Aorta (tissue), 5 donors: ENCODE data around the gene NECTIN4. TPM values are rescaled to one million over a fixed set of nuclear protein-coding genes. Genes with fewer than 3 reads are reported as not detected.
"Not testable (repeated sequence)": the region's sequence is repeated elsewhere in the genome, so short reads cannot be mapped to it uniquely, and the experiment has no call there.

Source experiments
- ATAC-seq: fragments of 200-7000 bp; cut with Tn5 transposase; one replicate; pipeline ENCODE4 v1.9.1; 2022; ENCODE audit warnings: moderate library complexity; ENCODE audit not compliant: low FRiP score
- DNase-seq, 2 donors: peaks; one replicate each; pipeline ENCODE4 v3.0.0-alpha.2; 2020
- H3K27ac ChIP-seq, 2 donors: one replicate each; pipeline ENCODE4 v1.5.1; 2013; ENCODE audit warnings: low read length in 2 of 2, mild to moderate bottlenecking in 2 of 2, moderate library complexity in 2 of 2, control low read depth in 1 of 2, inconsistent platforms in 1 of 2, low read depth in 1 of 2
- H3K27me3 ChIP-seq, 2 donors: one replicate each; pipeline ENCODE4 v1.6.1; 2013; ENCODE audit warnings: control low read depth in 1 of 2, low read length in 1 of 2, mild to moderate bottlenecking in 1 of 2, moderate library complexity in 1 of 2; ENCODE audit not compliant: insufficient read depth in 2 of 2, control insufficient read depth in 1 of 2
- H3K36me3 ChIP-seq, 2 donors: one replicate each; pipeline ENCODE4 v1.6.1; 2013; ENCODE audit warnings: control low read depth in 1 of 2, low read length in 1 of 2, mild to moderate bottlenecking in 1 of 2; ENCODE audit not compliant: insufficient read depth in 2 of 2, control insufficient read depth in 1 of 2
- H3K4me1 ChIP-seq, 2 donors: one replicate each; pipeline ENCODE4 v1.6.1; 2013; ENCODE audit warnings: low read length in 2 of 2, control low read depth in 1 of 2, mild to moderate bottlenecking in 1 of 2, moderate library complexity in 1 of 2; ENCODE audit not compliant: insufficient read depth in 2 of 2, control insufficient read depth in 1 of 2
- H3K4me3 ChIP-seq, 2 donors: one replicate each; pipeline ENCODE4 v1.5.1; 2013; ENCODE audit warnings: low read length in 2 of 2, control low read depth in 1 of 2, mild to moderate bottlenecking in 1 of 2
- H3K9me3 ChIP-seq: one replicate; pipeline ENCODE4 v1.6.1; 2013; ENCODE audit warnings: mild to moderate bottlenecking, low read length; ENCODE audit not compliant: control insufficient read depth
- WGBS, 2 donors: extraction: QIAGEN DNeasy Blood & Tissue Kit; methylation state at CpG; one replicate each; pipeline ENCODE4 v1.1.7; 2013; 5-methylcytosine and 5-hydroxymethylcytosine counted together
- intact Hi-C, 2 donors: fragments of 100-400 bp; cut with DNase I; formaldehyde crosslinking; loops; one replicate each; pipeline versions ENCODE4 v1.14.2 to v1.15.0; 2022
- polyA plus RNA-seq, 2 donors: library from polyadenylated mRNA; stranded (reverse); fragments of 200-250 nt; gene quantifications; one replicate each; pipeline ENCODE4 v1.2.3, GENCODE V29; 2013
- total RNA-seq, 2 donors: library from RNA; stranded (reverse); fragmentation: NEBNext Ultra II Directional; extraction: Animal tissue kit (Norgen Biotek cat#: 25700); gene quantifications; one replicate each; pipeline ENCODE4 v1.2.1, GENCODE V29; 2021
- donor health status: healthy with polysubstance abuse.
- donor health status: Bipolar disorder and iron deficiency.
- donor health status: DM: no; HTN: no; CAD: no.
- donor health status: DM: no; HTN: no; CAD: no.
- donor health status: DM: yes; HTN: yes; CAD: no.

Gene NECTIN4
- total and polyA plus RNA-seq, 4 donors, result 0.24 to 0.26 TPM; not detected in 2

GRCh38 chr1:161063936-161064335 is 25.4 kb downstream of the NECTIN4 start:
- H3K9me3 ChIP-seq, DNase-seq, H3K4me1 ChIP-seq, H3K36me3 ChIP-seq, H3K4me3 ChIP-seq, ATAC-seq, H3K27ac ChIP-seq, H3K27me3 ChIP-seq, intact Hi-C loops: not testable (repeated sequence)
- WGBS, 2 donors, result 54 to 56% methylated on average over 6 of the region's 6 CpGs

GRCh38 chr1:161061419-161061818 is 27.9 kb downstream of the NECTIN4 start:
- ATAC-seq (no peak), DNase-seq (no peak)
- 88 to 94% methylated on average over 4 of the region's 4 CpGs for WGBS, 2 donors
- intact Hi-C loops, result no loop called here
- no peaks in the 10 kb centered on the region for H3K36me3 ChIP-seq
- H3K27me3 ChIP-seq, result no peaks in the 10 kb centered on the region
- H3K4me1 ChIP-seq, result no peaks in the 10 kb centered on the region
- H3K27ac ChIP-seq, result no peak overlapping the region
- H3K4me3 ChIP-seq, result no peak overlapping the region
- H3K9me3 ChIP-seq, result no peaks in the 10 kb centered on the region

- H3K4me3 ChIP-seq, result no peak overlapping the region
- intact Hi-C loops, result no loop called here
- 73 to 77% methylated on average over 6 of the region's 6 CpGs for WGBS, 2 donors
- no peaks in the 10 kb centered on the region for H3K4me1 ChIP-seq
- H3K36me3 ChIP-seq, result no peaks in the 10 kb centered on the region
- no peak for ATAC-seq
- no peak overlapping the region for H3K27ac ChIP-seq
- no peaks in the 10 kb centered on the region for H3K9me3 ChIP-seq
- DNase-seq, result peak in 1 of 2 donors; percentile 3
- H3K27me3 ChIP-seq, result no peaks in the 10 kb centered on the region
These were observed 30.1 kb downstream of the NECTIN4 start for GRCh38 chr1:161059293-161059692.

- 73 to 83% methylated on average over 7 of the region's 7 CpGs for WGBS, 2 donors
- Histone ChIP-seq H3K27ac (no peak overlapping the region), H3K4me1 (no peaks in the 10 kb centered on the region), H3K4me3 (no peak overlapping the region), H3K27me3 (no peaks in the 10 kb centered on the region), H3K9me3 (no peaks in the 10 kb centered on the region), H3K36me3 (no peaks in the 10 kb centered on the region)
- intact Hi-C loops, result no loop called here
- peak in 1 of 2 donors; percentile 17 for DNase-seq
- no peak for ATAC-seq
These were observed 34.6 kb downstream of the NECTIN4 start for GRCh38 chr1:161054805-161055204.

- no peaks in the 10 kb centered on the region for H3K9me3 ChIP-seq
- H3K27me3 ChIP-seq, result no peaks in the 10 kb centered on the region
- intact Hi-C loops, result no loop called here
- no peaks in the 10 kb centered on the region for H3K4me1 ChIP-seq
- H3K27ac ChIP-seq, result no peak overlapping the region
- 70 to 81% methylated on average over 4 of the region's 4 CpGs for WGBS, 2 donors
- ATAC-seq (no peak), DNase-seq (peak in 1 of 2 donors; percentile 35)
- H3K36me3 ChIP-seq, result no peaks in the 10 kb centered on the region
- no peak overlapping the region for H3K4me3 ChIP-seq
These were observed 35.1 kb downstream of the NECTIN4 start for GRCh38 chr1:161054232-161054631.

- DNase-seq, result peak in 1 of 2 donors; percentile 28
- 55 to 71% methylated on average over 3 of the region's 3 CpGs for WGBS, 2 donors
- ATAC-seq, result no peak
These were observed 36.5 kb downstream of the NECTIN4 start for GRCh38 chr1:161052899-161053298.

GRCh38 chr1:161051219-161051618 is 38.1 kb downstream of the NECTIN4 start:
- Histone ChIP-seq H3K27me3 (no peaks in the 10 kb centered on the region), H3K4me1 (no peaks in the 10 kb centered on the region), H3K9me3 (no peaks in the 10 kb centered on the region), H3K27ac (no peak overlapping the region), H3K36me3 (no peaks in the 10 kb centered on the region), H3K4me3 (no peak overlapping the region)
- DNase-seq (peak in 1 of 2 donors; percentile 24), ATAC-seq (no peak)
- 90% methylated on average over 10 of the region's 10 CpGs for WGBS, 2 donors
- intact Hi-C loops, result no loop called here

More at GRCh38 chr1:161052899-161053298, 36.5 kb downstream of the NECTIN4 start:
- no peaks in the 10 kb centered on the region for H3K4me1 ChIP-seq
- no peaks in the 10 kb centered on the region for H3K27me3 ChIP-seq
- no peaks in the 10 kb centered on the region for H3K36me3 ChIP-seq
- intact Hi-C loops, result no loop called here
- H3K9me3 ChIP-seq, result no peaks in the 10 kb centered on the region
- no peak overlapping the region for H3K27ac ChIP-seq
- no peak overlapping the region for H3K4me3 ChIP-seq

GRCh38 chr1:161048949-161049722 is 40.2 kb downstream of the NECTIN4 start:
- Histone ChIP-seq H3K27ac (no peak overlapping the region), H3K9me3 (no peaks in the 10 kb centered on the region), H3K27me3 (no peaks in the 10 kb centered on the region), H3K36me3 (no peaks in the 10 kb centered on the region), H3K4me1 (no peaks in the 10 kb centered on the region), H3K4me3 (no peak overlapping the region)
- WGBS, 2 donors, result 84 to 87% methylated on average over 5 of the region's 5 CpGs
- no peak for ATAC-seq
- intact Hi-C loops, result loop anchor here in 1 of 2 donors (5.0 kb wide), 1 partner anchor 68 kb away; the partner anchor contains the start of genes NIT1 and PFDN2
- peak in 1 of 2 donors; percentile 68 for DNase-seq
